HG02852 (cell line): ENCODE measurements around the gene FNDC11.

Experiments
- ATAC-seq: cut with Tn5 transposase; IDR thresholded peaks from one replicate; pipeline ENCODE4 v1.9.1; 2021; ENCODE audit warnings: mild to moderate bottlenecking, moderate library complexity; ENCODE audit not compliant: unreplicated experiment

Gene FNDC11

GRCh38 chr20:63539441-63540370 is 14.3 kb upstream of the FNDC11 start:
- ATAC-seq, result no peak

- ATAC-seq, result no peak
Measured at GRCh38 chr20:63540417-63541186, 13.4 kb upstream of the FNDC11 start.

- ATAC-seq, result no peak
Measured at GRCh38 chr20:63541371-63541770, 12.6 kb upstream of the FNDC11 start.

GRCh38 chr20:63542031-63542559 is 11.9 kb upstream of the FNDC11 start:
- no peak for ATAC-seq

- no peak for ATAC-seq
Measured at GRCh38 chr20:63542696-63543095, 11.3 kb upstream of the FNDC11 start.

- ATAC-seq, result no peak
Measured at GRCh38 chr20:63543131-63543530, 10.8 kb upstream of the FNDC11 start.

GRCh38 chr20:63543733-63544132 is 10.2 kb upstream of the FNDC11 start:
- ATAC-seq, result no peak

GRCh38 chr20:63544241-63544957 is 9.6 kb upstream of the FNDC11 start:
- ATAC-seq, result no peak

- ATAC-seq, result no peak
Measured at GRCh38 chr20:63544958-63545516, 8.9 kb upstream of the FNDC11 start.

- ATAC-seq, result no peak
Measured at GRCh38 chr20:63545814-63546213, 8.1 kb upstream of the FNDC11 start.

- no peak for ATAC-seq
Measured at GRCh38 chr20:63546256-63546955, 7.6 kb upstream of the FNDC11 start.

GRCh38 chr20:63546956-63547724 is 6.8 kb upstream of the FNDC11 start:
- no peak for ATAC-seq

- ATAC-seq, result no peak
Measured at GRCh38 chr20:63547725-63548480, 6.1 kb upstream of the FNDC11 start, which contains the start of gene SRMS. Gene SRMS (minus strand): TSS chr20:63547749. CDS start chr20:63547463, 286 bp downstream.

GRCh38 chr20:63548542-63548941 is 5.4 kb upstream of the FNDC11 start:
- ATAC-seq, result no peak

GRCh38 chr20:63549019-63549418 is 4.9 kb upstream of the FNDC11 start:
- ATAC-seq, result no peak

- ATAC-seq, result no peak
Measured at GRCh38 chr20:63549679-63550282, 4.2 kb upstream of the FNDC11 start.

GRCh38 chr20:63551068-63551467 is 2.9 kb upstream of the FNDC11 start:
- ATAC-seq, result no peak
